ENCODE results near the gene TCF4. TPM values are rescaled to one million over a fixed set of nuclear protein-coding genes. Genes with fewer than 3 reads are reported as not detected.
A peak's percentile ranks its signal among the peaks of the same experiment; 100 is the strongest.

Gene TCF4
- total and polyA plus RNA-seq, 10 donors, result 14.6 to 200 (median 153) TPM

DNA sequence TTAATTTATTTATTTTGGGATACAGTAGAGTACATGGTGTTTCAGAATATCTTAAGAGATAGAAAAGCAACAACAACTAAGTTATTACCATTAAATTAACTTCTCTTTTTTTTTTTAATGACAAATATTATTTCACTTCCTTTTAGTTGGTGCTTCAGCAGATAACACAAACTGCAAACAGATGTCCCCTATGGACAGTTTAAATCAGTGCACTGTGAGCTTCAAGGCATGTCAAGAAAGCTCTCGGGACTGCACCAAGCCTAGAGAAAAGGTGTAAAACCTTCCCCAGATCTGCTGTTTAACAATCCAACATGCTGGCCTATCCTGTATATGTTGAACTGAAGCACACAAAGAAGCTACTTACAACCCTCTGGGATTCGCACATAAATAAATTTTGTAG is 122.7 kb downstream of the TCF4 start:
- DNase-seq, result no peak
- H3K4me1 ChIP-seq, result peaks cover 0 to 21% (median 12%) of the 10 kb centered on the region in 6 donors
- peaks cover 0 to 5% (median 0%) of the 10 kb centered on the region in 6 donors for H3K36me3 ChIP-seq
- TF ChIP-seq POLR2A (IDR thresholded peaks at IDR 0.05) (no peak), POLR2AphosphoS5 (IDR thresholded peaks at IDR 0.05) (no peak)
- TF ChIP-seq, protein P1, sequence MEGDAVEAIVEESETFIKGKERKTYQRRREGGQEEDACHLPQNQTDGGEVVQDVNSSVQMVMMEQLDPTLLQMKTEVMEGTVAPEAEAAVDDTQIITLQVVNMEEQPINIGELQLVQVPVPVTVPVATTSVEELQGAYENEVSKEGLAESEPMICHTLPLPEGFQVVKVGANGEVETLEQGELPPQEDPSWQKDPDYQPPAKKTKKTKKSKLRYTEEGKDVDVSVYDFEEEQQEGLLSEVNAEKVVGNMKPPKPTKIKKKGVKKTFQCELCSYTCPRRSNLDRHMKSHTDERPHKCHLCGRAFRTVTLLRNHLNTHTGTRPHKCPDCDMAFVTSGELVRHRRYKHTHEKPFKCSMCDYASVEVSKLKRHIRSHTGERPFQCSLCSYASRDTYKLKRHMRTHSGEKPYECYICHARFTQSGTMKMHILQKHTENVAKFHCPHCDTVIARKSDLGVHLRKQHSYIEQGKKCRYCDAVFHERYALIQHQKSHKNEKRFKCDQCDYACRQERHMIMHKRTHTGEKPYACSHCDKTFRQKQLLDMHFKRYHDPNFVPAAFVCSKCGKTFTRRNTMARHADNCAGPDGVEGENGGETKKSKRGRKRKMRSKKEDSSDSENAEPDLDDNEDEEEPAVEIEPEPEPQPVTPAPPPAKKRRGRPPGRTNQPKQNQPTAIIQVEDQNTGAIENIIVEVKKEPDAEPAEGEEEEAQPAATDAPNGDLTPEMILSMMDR (IDR thresholded peaks at IDR 0.05 in 8 of 11, conservative IDR thresholded peaks at IDR 0.05 in 3 of 11), result peak in 1 of 11 experiments; percentile 14
- H3K4me3 ChIP-seq, result no peak overlapping the region
- H3K9me3 ChIP-seq, result no peaks in the 10 kb centered on the region
- WGBS, 5 donors, result 59 to 71% (median 68%) methylated on average over 2 of the region's 2 CpGs
- H3K27me3 ChIP-seq (replicated peaks in 1 of 7), result no peaks in the 10 kb centered on the region
- peak overlapping the region in 5 of 8 donors; percentile 16 to 52 (median 33) for H3K27ac ChIP-seq
- intact Hi-C loops (cut with DNase I; ENCODE audit: low total_unique reads), result loop anchor here (5.0 kb wide), 1 partner anchor 33 kb away; no protein-coding TSS in a partner anchor

DNA sequence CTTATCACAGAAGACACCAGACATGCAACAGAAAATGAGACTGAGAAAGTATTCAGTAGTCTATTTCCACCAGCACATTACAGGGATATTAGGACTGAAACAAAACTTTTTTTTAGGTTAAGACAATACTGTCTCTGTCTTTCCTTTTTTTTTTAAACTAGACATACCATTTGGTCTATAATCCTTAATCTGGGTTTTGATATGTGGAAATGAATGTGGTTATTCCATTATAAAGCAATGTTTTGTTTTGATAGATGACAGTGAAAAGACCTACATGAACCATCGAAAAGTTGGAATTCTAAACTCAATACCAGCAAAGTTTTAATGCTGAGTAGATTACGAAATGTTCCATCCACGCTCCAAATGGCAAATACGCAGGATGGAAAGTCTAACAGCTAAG is 123.4 kb downstream of the TCF4 start:
- Histone ChIP-seq H3K36me3 (peaks cover 0 to 7% (median 0%) of the 10 kb centered on the region in 6 donors), H3K4me3 (no peak overlapping the region), H3K27me3 (replicated peaks in 1 of 7) (no peaks in the 10 kb centered on the region), H3K9me3 (no peaks in the 10 kb centered on the region), H3K4me1 (peaks cover 0 to 21% (median 12%) of the 10 kb centered on the region in 6 donors), H3K27ac (peak overlapping the region in 3 of 8 donors; percentile 33 to 52 (median 48))
- 80 to 88% (median 84%) methylated on average over 4 of the region's 4 CpGs for WGBS, 5 donors
- intact Hi-C loops (cut with DNase I; ENCODE audit: low total_unique reads), result no loop called here
- no peak for DNase-seq
- TF ChIP-seq, protein P1 (IDR thresholded peaks at IDR 0.05 in 8 of 11, conservative IDR thresholded peaks at IDR 0.05 in 3 of 11), result no peak
- TF ChIP-seq POLR2AphosphoS5 (IDR thresholded peaks at IDR 0.05) (no peak), POLR2A (IDR thresholded peaks at IDR 0.05) (no peak)

DNA sequence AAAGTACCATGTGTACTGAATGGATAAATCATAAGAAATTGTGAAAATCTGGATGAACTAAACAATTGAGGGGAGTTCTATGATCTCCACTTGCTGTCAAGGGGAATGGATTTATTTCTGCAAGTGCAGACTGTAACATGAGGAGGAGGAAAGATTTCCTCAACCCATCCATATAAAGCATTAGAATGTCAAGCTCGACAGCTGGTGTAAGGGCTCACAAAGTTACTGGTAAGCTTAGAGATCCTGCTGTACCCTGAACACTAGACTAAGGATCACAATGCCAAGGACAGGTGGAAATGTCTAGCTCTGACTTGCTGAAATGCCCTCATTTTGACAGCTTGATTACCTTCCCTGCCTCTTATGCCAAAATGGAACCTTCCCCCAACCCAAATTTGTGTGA is 125.3 kb downstream of the TCF4 start:
- Histone ChIP-seq H3K27me3 (replicated peaks in 1 of 7) (no peaks in the 10 kb centered on the region), H3K36me3 (peaks cover 0 to 7% (median 0%) of the 10 kb centered on the region in 6 donors), H3K9me3 (no peaks in the 10 kb centered on the region), H3K4me1 (peaks cover 0 to 21% (median 12%) of the 10 kb centered on the region in 6 donors), H3K4me3 (no peak overlapping the region), H3K27ac (no peak overlapping the region)
- no peak for DNase-seq
- intact Hi-C loops (cut with DNase I; ENCODE audit: low total_unique reads), result no loop called here
- 76 to 84% (median 81%) methylated on average over 1 of the region's 1 CpG for WGBS, 5 donors
- TF ChIP-seq POLR2AphosphoS5 (IDR thresholded peaks at IDR 0.05) (no peak), POLR2A (IDR thresholded peaks at IDR 0.05) (no peak)
- TF ChIP-seq, protein P1 (IDR thresholded peaks at IDR 0.05 in 8 of 11, conservative IDR thresholded peaks at IDR 0.05 in 3 of 11), result no peak

DNA sequence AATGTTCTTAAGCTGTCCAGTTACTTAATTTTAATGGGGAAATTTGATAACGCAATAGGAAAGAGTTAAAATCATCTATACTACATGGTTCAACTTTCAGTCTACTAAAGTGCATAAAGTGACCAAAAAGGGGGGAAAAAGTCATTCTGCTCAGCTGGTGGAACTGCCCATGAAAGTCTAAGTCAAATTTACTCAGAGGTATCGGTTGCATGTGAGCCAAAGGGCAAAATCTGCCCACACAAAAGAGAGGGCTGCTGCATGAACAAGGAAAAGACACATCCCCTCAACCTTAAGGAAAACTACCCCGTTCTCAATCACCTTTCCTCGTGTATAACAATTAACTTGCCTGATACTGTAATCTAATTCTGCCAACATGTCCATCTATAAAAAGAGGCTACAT is 126.1 kb downstream of the TCF4 start:
- 78 to 95% (median 88%) methylated on average over 4 of the region's 4 CpGs for WGBS, 5 donors

More for the DNA sequence above, 126.1 kb downstream of the TCF4 start:
- H3K9me3 ChIP-seq, result no peaks in the 10 kb centered on the region
- TF ChIP-seq, protein P1 (IDR thresholded peaks at IDR 0.05 in 8 of 11, conservative IDR thresholded peaks at IDR 0.05 in 3 of 11), result no peak
- TF ChIP-seq POLR2AphosphoS5 (IDR thresholded peaks at IDR 0.05), result no peak
- no peak for TF ChIP-seq POLR2A (IDR thresholded peaks at IDR 0.05)
- peaks cover 0 to 21% (median 12%) of the 10 kb centered on the region in 6 donors for H3K4me1 ChIP-seq
- intact Hi-C loops (cut with DNase I; ENCODE audit: low total_unique reads), result no loop called here
- H3K27ac ChIP-seq, result no peak overlapping the region
- peaks cover 0 to 7% (median 0%) of the 10 kb centered on the region in 6 donors for H3K36me3 ChIP-seq
- no peak for DNase-seq
- no peak overlapping the region for H3K4me3 ChIP-seq
- no peaks in the 10 kb centered on the region for H3K27me3 ChIP-seq (replicated peaks in 1 of 7)

Measured in spleen (tissue), 11 donors.